NCI-H69 (cell line): ENCODE results near the gene FAM161A.
A peak's percentile ranks its signal among the peaks of the same experiment; 100 is the strongest.
"Not testable (repeated sequence)": the region's sequence is repeated elsewhere in the genome, so short reads cannot be mapped to it uniquely, and the experiment has no call there.

Experiments
- DNase-seq: peaks from one replicate; lab custom pipeline; 2025; lab: John Stamatoyannopoulos, UW

The FAM161A gene

GRCh38 chr2:61853847-61854563, at the start of gene FAM161A:
TSS of gene FAM161A (minus strand) at chr2:61854060. CDS start at chr2:61854041, 19 bp downstream.
- peak; percentile 92 for DNase-seq

GRCh38 chr2:61900281-61900680, 46.4 kb upstream of the FAM161A start:
- no peak for DNase-seq

GRCh38 chr2:61898810-61899209, 45.0 kb upstream of the FAM161A start:
- peak; percentile 11 for DNase-seq

GRCh38 chr2:61888267-61889055, 34.6 kb upstream of the FAM161A start, which contains the start of gene CCT4:
TSS of gene CCT4 (minus strand) at chr2:61888656. CDS start at chr2:61888507, 149 bp downstream.
- peak; percentile 89 for DNase-seq

- peak; percentile 39 for DNase-seq
These were observed 33.9 kb upstream of the FAM161A start for GRCh38 chr2:61887717-61888266.

- no peak for DNase-seq
These were observed 32.2 kb upstream of the FAM161A start for GRCh38 chr2:61885896-61886603.

GRCh38 chr2:61882850-61883249, 29.0 kb upstream of the FAM161A start:
- no peak for DNase-seq

GRCh38 chr2:61879351-61879750, 25.5 kb upstream of the FAM161A start:
- not testable (repeated sequence) for DNase-seq

- DNase-seq: no peak
These were observed 24.9 kb upstream of the FAM161A start for GRCh38 chr2:61878761-61879160.

GRCh38 chr2:61877571-61878245, 23.8 kb upstream of the FAM161A start:
- no peak for DNase-seq

GRCh38 chr2:61876400-61876799, 22.5 kb upstream of the FAM161A start:
- no peak for DNase-seq

GRCh38 chr2:61866482-61867089, 12.7 kb upstream of the FAM161A start:
- DNase-seq: not testable (repeated sequence)

- no peak for DNase-seq
These were observed 8.2 kb upstream of the FAM161A start for GRCh38 chr2:61862085-61862484.

- no peak for DNase-seq
These were observed 3.4 kb upstream of the FAM161A start for GRCh38 chr2:61857224-61857623.

GRCh38 chr2:61855318-61855613, 1.4 kb upstream of the FAM161A start:
- DNase-seq: no peak

GRCh38 chr2:61854564-61855317, 881 bp upstream of the FAM161A start:
- DNase-seq: peak; percentile 96

- DNase-seq: peak; percentile 78
These were observed 594 bp downstream of the FAM161A start for GRCh38 chr2:61853086-61853846.

GRCh38 chr2:61851270-61851669, 2.6 kb downstream of the FAM161A start:
- DNase-seq: not testable (repeated sequence)

GRCh38 chr2:61845320-61845719, 8.5 kb downstream of the FAM161A start:
- DNase-seq: no peak

- DNase-seq: no peak
These were observed 12.6 kb downstream of the FAM161A start for GRCh38 chr2:61841286-61841685.
